ENCODE results near the gene SGIP1.

Gene SGIP1

DNA sequence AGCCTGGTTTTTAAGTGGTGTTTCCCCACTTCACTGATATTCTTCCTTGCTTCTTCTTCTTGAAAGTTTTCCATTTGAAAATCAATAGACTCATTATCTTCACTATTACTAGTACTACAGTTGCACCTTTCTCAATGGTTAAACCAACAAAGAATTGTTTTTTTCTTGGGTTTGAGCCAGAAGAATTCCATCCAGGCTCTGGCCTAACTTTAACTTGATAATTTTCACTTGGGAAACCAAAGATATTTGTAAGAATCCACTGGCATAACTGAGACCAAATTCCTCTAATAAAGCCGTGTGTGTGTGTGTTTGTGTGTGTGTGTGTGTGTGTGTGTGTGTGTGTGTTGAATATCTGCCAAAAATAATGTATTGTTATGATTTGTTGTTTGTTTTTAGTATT, 103.2 kb downstream of the SGIP1 start:
- DNase-seq (ENCODE audit: low read depth, low spot score): no peak
- TF ChIP-seq EZH2 (IDR thresholded peaks at IDR 0.05) (no peak), POLR2AphosphoS5 (IDR thresholded peaks at IDR 0.05; ENCODE audit: borderline replicate concordance, low read depth, low read length) (no peak), FOXP2 (optimal IDR thresholded peaks at IDR 0.05; ENCODE audit: control extremely low read depth, extremely low read length, insufficient read depth) (no peak)
- Histone ChIP-seq H3K27ac (no peak overlapping the region), H3K9me3 (ENCODE audit: low read depth, low read length) (no peaks in the 10 kb centered on the region), H3K4me3 (no peak overlapping the region), H3K36me3 (ENCODE audit: insufficient read depth, low read length) (no peaks in the 10 kb centered on the region), H3K9ac (ENCODE audit: insufficient read length) (no peak overlapping the region)

DNA sequence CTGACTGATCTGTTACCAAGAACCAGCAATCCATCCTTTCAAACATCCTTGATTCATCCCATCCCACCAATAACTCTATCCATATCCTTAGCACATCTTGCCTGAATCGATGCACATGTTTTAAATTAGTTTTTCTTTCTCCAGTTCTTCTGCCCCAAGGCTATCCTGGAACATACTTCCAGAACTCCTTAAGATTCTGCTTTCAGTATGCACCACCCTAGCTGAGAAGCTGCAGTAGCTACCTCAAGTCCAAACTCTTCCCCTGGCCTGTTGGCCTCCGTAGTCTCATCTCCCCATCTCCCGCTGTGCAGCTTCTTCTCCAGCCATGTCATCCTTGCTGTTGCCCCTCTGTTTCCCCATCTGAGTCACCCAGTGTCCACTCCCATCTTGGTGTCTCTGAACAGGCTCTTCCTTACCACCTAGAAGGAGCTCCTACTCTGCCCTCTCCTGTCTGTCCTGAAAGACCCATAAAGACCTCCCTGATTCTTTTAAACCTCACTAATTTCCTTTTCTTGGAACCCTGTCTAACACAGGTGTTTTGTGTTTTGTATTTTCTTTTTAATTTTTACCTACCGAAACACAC, 108.0 kb downstream of the SGIP1 start:
- TF ChIP-seq EZH2 (IDR thresholded peaks at IDR 0.05) (no peak), FOXP2 (optimal IDR thresholded peaks at IDR 0.05; ENCODE audit: control extremely low read depth, extremely low read length, insufficient read depth) (no peak), POLR2AphosphoS5 (IDR thresholded peaks at IDR 0.05; ENCODE audit: borderline replicate concordance, low read depth, low read length) (no peak; the same call in 1 of the 2 replicates)
- H3K36me3 ChIP-seq (ENCODE audit: insufficient read depth, low read length): no peaks in the 10 kb centered on the region
- H3K4me3 ChIP-seq: peak overlapping the region; percentile 68
- no peaks in the 10 kb centered on the region for H3K9me3 ChIP-seq (ENCODE audit: low read depth, low read length)
- peak overlapping the region; percentile 81 for H3K27ac ChIP-seq
- H3K9ac ChIP-seq (ENCODE audit: insufficient read length): no peak overlapping the region
- peak; percentile 85 for DNase-seq (ENCODE audit: low read depth, low spot score)

DNA sequence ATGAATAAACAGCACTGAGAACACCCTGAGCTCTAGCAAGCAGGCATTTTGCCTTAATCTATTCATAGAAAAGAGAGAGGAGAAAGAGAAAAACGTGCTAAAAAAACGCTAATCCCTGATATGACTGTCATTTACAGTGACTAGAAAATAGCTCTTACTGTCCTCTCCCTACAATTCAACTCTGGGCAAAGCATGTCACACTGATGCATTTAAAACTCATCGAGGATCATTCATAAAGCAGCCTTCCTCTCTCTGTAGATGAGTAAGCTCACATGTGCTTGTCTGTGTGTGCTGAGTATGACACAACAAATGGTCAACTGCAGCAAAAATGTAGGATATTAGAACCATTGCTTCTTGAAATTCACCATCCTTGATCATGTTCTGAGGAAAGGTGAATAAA, 109.0 kb downstream of the SGIP1 start:
- no peak for TF ChIP-seq EZH2 (IDR thresholded peaks at IDR 0.05)
- no peak for TF ChIP-seq POLR2AphosphoS5 (IDR thresholded peaks at IDR 0.05; ENCODE audit: borderline replicate concordance, low read depth, low read length)
- no peak for TF ChIP-seq FOXP2 (optimal IDR thresholded peaks at IDR 0.05; ENCODE audit: control extremely low read depth, extremely low read length, insufficient read depth)
- Histone ChIP-seq H3K4me3 (no peak overlapping the region; the same call in 1 of the 2 replicates), H3K9me3 (ENCODE audit: low read depth, low read length) (no peaks in the 10 kb centered on the region), H3K27ac (peak overlapping the region; percentile 81; the same call in 1 of the 2 replicates), H3K36me3 (ENCODE audit: insufficient read depth, low read length) (no peaks in the 10 kb centered on the region), H3K9ac (ENCODE audit: insufficient read length) (no peak overlapping the region)
- DNase-seq (ENCODE audit: low read depth, low spot score): no peak

DNA sequence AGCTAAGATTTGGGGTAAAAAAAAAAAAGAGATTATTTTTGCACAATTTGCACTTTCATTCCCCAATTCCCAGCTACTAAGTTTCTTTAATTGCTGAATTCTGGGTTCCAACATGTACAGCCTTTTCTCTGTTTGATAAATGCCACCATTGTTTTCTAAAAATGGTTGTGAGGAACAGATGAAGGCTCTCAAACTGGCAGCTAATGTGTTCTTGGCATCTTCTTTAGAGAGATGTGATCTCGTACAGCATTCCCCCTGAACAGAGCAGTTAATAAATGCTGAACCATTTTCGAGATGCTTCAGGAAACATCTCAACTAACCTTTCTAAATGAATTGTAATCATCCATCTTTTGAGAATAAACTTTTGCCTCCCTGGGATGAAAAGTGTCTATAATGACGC, 110.4 kb downstream of the SGIP1 start:
- no peak for TF ChIP-seq FOXP2 (optimal IDR thresholded peaks at IDR 0.05; ENCODE audit: control extremely low read depth, extremely low read length, insufficient read depth)
- TF ChIP-seq EZH2 (IDR thresholded peaks at IDR 0.05): no peak
- TF ChIP-seq POLR2AphosphoS5 (IDR thresholded peaks at IDR 0.05; ENCODE audit: borderline replicate concordance, low read depth, low read length): no peak
- no peaks in the 10 kb centered on the region for H3K9me3 ChIP-seq (ENCODE audit: low read depth, low read length)
- H3K9ac ChIP-seq (ENCODE audit: insufficient read length): no peak overlapping the region
- H3K4me3 ChIP-seq: no peak overlapping the region
- DNase-seq (ENCODE audit: low read depth, low spot score): no peak
- H3K27ac ChIP-seq: no peak overlapping the region
- H3K36me3 ChIP-seq (ENCODE audit: insufficient read depth, low read length): no peaks in the 10 kb centered on the region

DNA sequence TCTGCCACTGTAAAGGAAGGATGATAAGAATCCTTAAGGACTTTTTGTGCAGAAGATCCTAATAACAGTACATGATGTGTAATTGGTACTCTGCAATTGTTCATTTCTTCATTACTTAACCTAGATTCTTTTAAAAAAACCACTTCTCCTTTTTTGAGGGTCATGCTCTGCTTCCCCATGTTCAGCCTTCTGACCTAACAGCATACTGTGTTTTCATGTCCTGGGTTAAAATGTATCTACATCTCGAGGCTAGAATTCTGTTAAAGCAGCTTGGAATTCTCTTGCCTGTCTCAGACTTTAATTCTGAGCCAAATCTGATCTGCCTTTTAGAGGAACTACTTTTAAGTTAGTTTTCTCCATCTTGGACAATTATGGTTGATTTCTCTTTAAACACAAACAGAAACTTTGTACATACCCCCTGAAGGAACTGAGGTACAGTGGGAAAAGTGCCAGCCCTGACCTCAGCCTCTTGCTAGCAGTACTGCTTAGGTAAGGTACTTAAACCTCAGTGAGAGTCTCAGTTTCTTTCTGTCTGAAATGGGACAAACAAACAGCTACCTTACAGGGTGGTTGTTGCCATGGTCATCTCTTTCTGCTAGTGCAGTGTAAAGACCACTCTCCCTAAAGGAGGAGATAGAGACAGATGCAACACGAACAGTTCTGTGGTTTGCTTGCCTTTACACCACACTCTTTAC, 115.1 kb downstream of the SGIP1 start:
- no peak overlapping the region for H3K27ac ChIP-seq
- TF ChIP-seq FOXP2 (optimal IDR thresholded peaks at IDR 0.05; ENCODE audit: control extremely low read depth, extremely low read length, insufficient read depth) (no peak), POLR2AphosphoS5 (IDR thresholded peaks at IDR 0.05; ENCODE audit: borderline replicate concordance, low read depth, low read length) (no peak), EZH2 (IDR thresholded peaks at IDR 0.05) (no peak)
- no peaks in the 10 kb centered on the region for H3K9me3 ChIP-seq (ENCODE audit: low read depth, low read length)
- H3K36me3 ChIP-seq (ENCODE audit: insufficient read depth, low read length): no peaks in the 10 kb centered on the region
- H3K9ac ChIP-seq (ENCODE audit: insufficient read length): no peak overlapping the region
- H3K4me3 ChIP-seq: no peak overlapping the region
- DNase-seq (ENCODE audit: low read depth, low spot score): no peak

DNA sequence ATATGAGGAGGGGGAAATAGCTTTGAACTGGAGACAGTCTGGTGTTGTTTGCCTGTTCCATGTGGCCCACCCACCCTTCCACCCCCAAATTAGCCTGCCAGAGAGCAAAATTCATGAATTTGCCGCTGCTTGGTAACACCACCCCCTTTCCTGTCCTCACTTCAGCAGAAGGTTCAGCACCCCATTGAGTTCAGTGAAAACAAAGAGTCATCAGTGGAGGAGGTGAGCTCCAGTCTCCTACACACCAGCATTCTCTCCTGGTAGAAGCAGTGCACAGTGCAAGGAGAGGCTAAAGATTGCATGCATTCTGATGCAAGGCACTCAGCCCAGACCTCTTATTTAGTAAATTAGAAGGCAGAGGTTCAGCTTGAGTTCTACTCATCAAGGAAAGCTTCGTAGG, 118.6 kb downstream of the SGIP1 start:
- no peak overlapping the region for H3K9ac ChIP-seq (ENCODE audit: insufficient read length)
- no peak for TF ChIP-seq EZH2 (IDR thresholded peaks at IDR 0.05)
- no peak for TF ChIP-seq POLR2AphosphoS5 (IDR thresholded peaks at IDR 0.05; ENCODE audit: borderline replicate concordance, low read depth, low read length)
- no peak for TF ChIP-seq FOXP2 (optimal IDR thresholded peaks at IDR 0.05; ENCODE audit: control extremely low read depth, extremely low read length, insufficient read depth)
- no peak overlapping the region for H3K27ac ChIP-seq
- H3K9me3 ChIP-seq (ENCODE audit: low read depth, low read length): no peaks in the 10 kb centered on the region
- H3K36me3 ChIP-seq (ENCODE audit: insufficient read depth, low read length): no peaks in the 10 kb centered on the region
- H3K4me3 ChIP-seq: no peak overlapping the region
- DNase-seq (ENCODE audit: low read depth, low spot score): no peak

DNA sequence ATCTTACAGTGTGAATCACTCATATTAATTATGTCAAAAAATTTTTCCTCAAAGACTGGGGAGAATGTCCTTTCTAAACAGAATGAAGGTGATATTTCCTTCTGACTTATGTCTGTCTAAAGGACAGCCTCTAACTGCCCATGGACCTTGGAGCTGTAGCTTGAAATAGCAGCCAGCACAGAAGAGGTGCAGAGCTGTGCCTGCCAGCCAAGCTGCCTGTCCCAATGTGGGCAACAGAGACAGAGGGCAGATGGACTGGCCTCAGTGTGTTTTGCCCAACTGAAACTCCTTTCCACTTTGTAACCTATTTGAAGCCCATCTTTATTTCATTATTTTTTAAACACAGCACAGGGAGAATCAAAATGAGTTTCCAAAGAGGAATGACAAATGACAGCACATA, 120.7 kb downstream of the SGIP1 start:
- Histone ChIP-seq H3K4me3 (no peak overlapping the region), H3K9me3 (ENCODE audit: low read depth, low read length) (no peaks in the 10 kb centered on the region), H3K9ac (ENCODE audit: insufficient read length) (no peak overlapping the region), H3K27ac (no peak overlapping the region), H3K36me3 (ENCODE audit: insufficient read depth, low read length) (no peaks in the 10 kb centered on the region)
- DNase-seq (ENCODE audit: low read depth, low spot score): no peak
- no peak for TF ChIP-seq FOXP2 (optimal IDR thresholded peaks at IDR 0.05; ENCODE audit: control extremely low read depth, extremely low read length, insufficient read depth)
- TF ChIP-seq EZH2 (IDR thresholded peaks at IDR 0.05): no peak
- no peak for TF ChIP-seq POLR2AphosphoS5 (IDR thresholded peaks at IDR 0.05; ENCODE audit: borderline replicate concordance, low read depth, low read length)

DNA sequence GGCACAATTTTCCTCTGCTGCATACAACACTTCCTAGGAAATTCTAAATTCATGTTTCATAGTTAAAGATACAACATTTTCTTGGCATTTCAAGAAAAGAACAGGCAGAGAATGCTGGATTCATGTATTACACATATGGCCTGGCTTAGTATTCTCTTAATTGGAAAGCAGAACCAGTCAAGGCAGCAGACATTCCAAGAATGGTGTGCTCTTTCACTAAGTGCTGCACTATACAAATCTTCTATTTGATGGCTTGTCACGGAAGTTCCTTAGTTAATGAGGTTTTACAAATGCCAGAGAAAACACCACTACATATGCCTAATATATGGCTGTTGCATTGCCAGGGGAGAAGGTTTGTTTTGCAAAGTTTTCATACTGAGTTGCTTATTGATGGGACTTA, 137.5 kb downstream of the SGIP1 start:
- Histone ChIP-seq H3K4me3 (no peak overlapping the region), H3K9me3 (ENCODE audit: low read depth, low read length) (no peaks in the 10 kb centered on the region), H3K9ac (ENCODE audit: insufficient read length) (no peak overlapping the region), H3K27ac (no peak overlapping the region), H3K36me3 (ENCODE audit: insufficient read depth, low read length) (no peaks in the 10 kb centered on the region)
- no peak for TF ChIP-seq EZH2 (IDR thresholded peaks at IDR 0.05)
- TF ChIP-seq FOXP2 (optimal IDR thresholded peaks at IDR 0.05; ENCODE audit: control extremely low read depth, extremely low read length, insufficient read depth): no peak
- no peak for TF ChIP-seq POLR2AphosphoS5 (IDR thresholded peaks at IDR 0.05; ENCODE audit: borderline replicate concordance, low read depth, low read length)
- no peak for DNase-seq (ENCODE audit: low read depth, low spot score)

All from SK-N-MC (cell line).